Measurements from ENCODE around the gene AP4M1. TPM values are rescaled to one million over a fixed set of nuclear protein-coding genes. Genes with fewer than 3 reads are reported as not detected.

AP4M1 gene
- polyA plus RNA-seq, 1 experiment: 26.1 TPM

- H3K27me3 ChIP-seq (ENCODE audit: control insufficient read depth, insufficient read depth, low read length): no peaks in the 10 kb centered on the region
- ChIA-PET POLR2A (interaction anchor here (5.2 kb wide), 1 partner anchor 10 kb away, joined by 67 read pairs; the partner anchor contains the start of genes AP4M1 and MCM7), CTCF (no interaction called here)
- peak; percentile 24; the same call in 1 of the 2 replicates for TF ChIP-seq CTCF (IDR thresholded peaks at IDR 0.05; ENCODE audit: low read depth, low read length)
- no peak overlapping the region for H3K4me3 ChIP-seq (ENCODE audit: low read depth, low read length)
- peak overlapping the region; percentile 21 for H3K27ac ChIP-seq (ENCODE audit: low read depth, low read length)
- no peaks in the 10 kb centered on the region; the same call in 1 of the 2 replicates for H3K9me3 ChIP-seq (ENCODE audit: control insufficient read depth, insufficient read depth, low read length)
- no peak for DNase-seq (ENCODE audit: low read depth, low spot score)
Observed at GRCh38 chr7:100091411-100092181, 9.8 kb upstream of the AP4M1 start.

GRCh38 chr7:100093054-100093453 lies 8.4 kb upstream of the AP4M1 start:
- no peaks in the 10 kb centered on the region; the same call in 1 of the 2 replicates for H3K9me3 ChIP-seq (ENCODE audit: control insufficient read depth, insufficient read depth, low read length)
- POLR2A ChIA-PET: interaction anchor here (0.8 kb wide), 1 partner anchor 9 kb away, joined by 18 read pairs; no protein-coding TSS in a partner anchor
- no peak for TF ChIP-seq CTCF (IDR thresholded peaks at IDR 0.05; ENCODE audit: low read depth, low read length)
- H3K27me3 ChIP-seq (ENCODE audit: control insufficient read depth, insufficient read depth, low read length): no peaks in the 10 kb centered on the region
- CTCF ChIA-PET: no interaction called here
- no peak for DNase-seq (ENCODE audit: low read depth, low spot score)
- H3K27ac ChIP-seq (ENCODE audit: low read depth, low read length): no peak overlapping the region
- no peak overlapping the region for H3K4me3 ChIP-seq (ENCODE audit: low read depth, low read length)

- CTCF ChIA-PET: no interaction called here
- Histone ChIP-seq H3K4me3 (ENCODE audit: low read depth, low read length) (no peak overlapping the region), H3K9me3 (ENCODE audit: control insufficient read depth, insufficient read depth, low read length) (no peaks in the 10 kb centered on the region; the same call in 1 of the 2 replicates), H3K27me3 (ENCODE audit: control insufficient read depth, insufficient read depth, low read length) (no peaks in the 10 kb centered on the region), H3K27ac (ENCODE audit: low read depth, low read length) (no peak overlapping the region)
- DNase-seq (ENCODE audit: low read depth, low spot score): no peak
- TF ChIP-seq CTCF (IDR thresholded peaks at IDR 0.05; ENCODE audit: low read depth, low read length): no peak
- POLR2A ChIA-PET: no interaction called here
Observed at GRCh38 chr7:100093498-100093897, 7.9 kb upstream of the AP4M1 start.

GRCh38 chr7:100093925-100094486 lies 7.4 kb upstream of the AP4M1 start:
- CTCF ChIA-PET: no interaction called here
- H3K9me3 ChIP-seq (ENCODE audit: control insufficient read depth, insufficient read depth, low read length): no peaks in the 10 kb centered on the region; the same call in 1 of the 2 replicates
- H3K4me3 ChIP-seq (ENCODE audit: low read depth, low read length): no peak overlapping the region
- no peak for DNase-seq (ENCODE audit: low read depth, low spot score)
- TF ChIP-seq CTCF (IDR thresholded peaks at IDR 0.05; ENCODE audit: low read depth, low read length): no peak
- no peaks in the 10 kb centered on the region for H3K27me3 ChIP-seq (ENCODE audit: control insufficient read depth, insufficient read depth, low read length)
- H3K27ac ChIP-seq (ENCODE audit: low read depth, low read length): no peak overlapping the region
- POLR2A ChIA-PET: no interaction called here

GRCh38 chr7:100095289-100095688 lies 6.2 kb upstream of the AP4M1 start:
- no peak overlapping the region for H3K4me3 ChIP-seq (ENCODE audit: low read depth, low read length)
- H3K27me3 ChIP-seq (ENCODE audit: control insufficient read depth, insufficient read depth, low read length): no peaks in the 10 kb centered on the region
- no peak for TF ChIP-seq CTCF (IDR thresholded peaks at IDR 0.05; ENCODE audit: low read depth, low read length)
- POLR2A ChIA-PET: interaction anchor here (1.1 kb wide), 1 partner anchor 8 kb away, joined by 6 read pairs; no protein-coding TSS in a partner anchor
- CTCF ChIA-PET: no interaction called here
- H3K9me3 ChIP-seq (ENCODE audit: control insufficient read depth, insufficient read depth, low read length): no peaks in the 10 kb centered on the region
- no peak overlapping the region for H3K27ac ChIP-seq (ENCODE audit: low read depth, low read length)
- no peak for DNase-seq (ENCODE audit: low read depth, low spot score)
